ENCODE results near the gene EFHD2. TPM values are rescaled to one million over a fixed set of nuclear protein-coding genes. Genes with fewer than 3 reads are reported as not detected.

The EFHD2 gene
- total RNA-seq, 4 donors from 2014 or later, result 30.3 to 57.4 (median 55.2) TPM

- intact Hi-C loops (cut with DNase I), result loop anchor here (10.0 kb wide), 1 partner anchor 311 kb away; no protein-coding TSS in a partner anchor
Observed at GRCh38 chr1:15435239-15436077, 25.8 kb downstream of the EFHD2 start.

GRCh38 chr1:15436881-15437442, 27.3 kb downstream of the EFHD2 start:
- no peaks in the 10 kb centered on the region for H3K36me3 ChIP-seq
- H3K9me3 ChIP-seq, result no peaks in the 10 kb centered on the region
- 95% methylated on average over 6 of the region's 6 CpGs for WGBS
- H3K4me3 ChIP-seq, result no peak overlapping the region
- TF ChIP-seq EP300 (IDR thresholded peaks at IDR 0.05) (no peak), POLR2A (IDR thresholded peaks at IDR 0.05; ENCODE audit: low read depth) (no peak), POLR2AphosphoS5 (IDR thresholded peaks at IDR 0.05) (no peak), CTCF (IDR thresholded peaks at IDR 0.05) (no peak)
- DNase-seq (ENCODE audit: extremely low spot score), result no peak
- H3K27me3 ChIP-seq, result no peaks in the 10 kb centered on the region
- intact Hi-C loops (cut with DNase I), result loop anchor here (10.0 kb wide), 1 partner anchor 312 kb away; no protein-coding TSS in a partner anchor
- H3K4me1 ChIP-seq, result peaks cover 0 to 3% (median 0%) of the 10 kb centered on the region in 4 donors
- no peak overlapping the region for H3K27ac ChIP-seq (replicated peaks in 1 of 4)

More at GRCh38 chr1:15435239-15436077, 25.8 kb downstream of the EFHD2 start:
- H3K27me3 ChIP-seq, result no peaks in the 10 kb centered on the region
- H3K36me3 ChIP-seq, result peaks cover 0 to 6% (median 6%) of the 10 kb centered on the region in 4 donors
- H3K4me1 ChIP-seq, result peaks cover 0 to 3% (median 0%) of the 10 kb centered on the region in 4 donors
- 90% methylated on average over 17 of the region's 17 CpGs for WGBS
- TF ChIP-seq POLR2AphosphoS5 (IDR thresholded peaks at IDR 0.05), result no peak
- no peak for TF ChIP-seq CTCF (IDR thresholded peaks at IDR 0.05)
- no peak for TF ChIP-seq EP300 (IDR thresholded peaks at IDR 0.05)
- no peak for TF ChIP-seq POLR2A (IDR thresholded peaks at IDR 0.05; ENCODE audit: low read depth)
- DNase-seq (ENCODE audit: extremely low spot score), result no peak
- no peaks in the 10 kb centered on the region for H3K9me3 ChIP-seq
- H3K4me3 ChIP-seq, result no peak overlapping the region
- H3K27ac ChIP-seq (replicated peaks in 1 of 4), result no peak overlapping the region

- no peaks in the 10 kb centered on the region for H3K9me3 ChIP-seq
- 97% methylated on average over 14 of the region's 14 CpGs for WGBS
- DNase-seq (ENCODE audit: extremely low spot score), result no peak
- H3K4me3 ChIP-seq, result no peak overlapping the region
- H3K27me3 ChIP-seq, result no peaks in the 10 kb centered on the region
- no peaks in the 10 kb centered on the region for H3K4me1 ChIP-seq
- TF ChIP-seq CTCF (IDR thresholded peaks at IDR 0.05) (no peak), POLR2AphosphoS5 (IDR thresholded peaks at IDR 0.05) (no peak), POLR2A (IDR thresholded peaks at IDR 0.05; ENCODE audit: low read depth) (no peak), EP300 (IDR thresholded peaks at IDR 0.05) (no peak)
- H3K36me3 ChIP-seq, result no peaks in the 10 kb centered on the region
- intact Hi-C loops (cut with DNase I), result loop anchor here (10.0 kb wide), 1 partner anchor 315 kb away; no protein-coding TSS in a partner anchor
- no peak overlapping the region for H3K27ac ChIP-seq (replicated peaks in 1 of 4)
Observed at GRCh38 chr1:15439325-15439724, 29.6 kb downstream of the EFHD2 start.

GRCh38 chr1:15440357-15440756, 30.7 kb downstream of the EFHD2 start:
- no peaks in the 10 kb centered on the region for H3K27me3 ChIP-seq
- no peak for DNase-seq (ENCODE audit: extremely low spot score)
- H3K4me1 ChIP-seq, result no peaks in the 10 kb centered on the region
- no peak overlapping the region for H3K4me3 ChIP-seq
- no peak overlapping the region for H3K27ac ChIP-seq (replicated peaks in 1 of 4)
- intact Hi-C loops (cut with DNase I), result no loop called here
- no peaks in the 10 kb centered on the region for H3K9me3 ChIP-seq
- no peaks in the 10 kb centered on the region for H3K36me3 ChIP-seq
- TF ChIP-seq POLR2A (IDR thresholded peaks at IDR 0.05; ENCODE audit: low read depth) (no peak), POLR2AphosphoS5 (IDR thresholded peaks at IDR 0.05) (no peak), EP300 (IDR thresholded peaks at IDR 0.05) (no peak), CTCF (IDR thresholded peaks at IDR 0.05) (no peak)
- 92% methylated on average over 11 of the region's 13 CpGs for WGBS

All from esophagus muscularis mucosa (tissue), 4 donors.